Uterus (tissue), 4 donors: ENCODE results near the gene THAP4. TPM values are rescaled to one million over a fixed set of nuclear protein-coding genes. Genes with fewer than 3 reads are reported as not detected.

Experiments used
- DNase-seq, 2 donors: peaks; one replicate each; pipeline ENCODE4 v3.0.0-alpha.2; 2019 to 2020
- H3K27ac ChIP-seq, 2 donors: fragments of 200-600 bp; sonication (generic); 1 replicate in 1 of 2; 2 replicates in 1 of 2; pipeline ENCODE4 v1.5.1; 2016 to 2018
- H3K27me3 ChIP-seq, 2 donors: fragments of 200-600 bp; sonication (generic); one replicate each; pipeline ENCODE4 v1.5.1; 2018 to 2019; ENCODE audit warnings: control low read depth in 1 of 2
- H3K36me3 ChIP-seq, 2 donors: fragments of 200-600 bp; sonication (generic); one replicate each; pipeline ENCODE4 v1.5.1; 2019; ENCODE audit warnings: control low read depth in 1 of 2
- H3K4me1 ChIP-seq, 2 donors: fragments of 200-600 bp; sonication (generic); one replicate each; pipeline ENCODE4 v1.5.1; 2018 to 2019; ENCODE audit warnings: control low read depth in 1 of 2
- H3K4me3 ChIP-seq, 2 donors: fragments of 200-600 bp; sonication (generic); 1 replicate in 1 of 2; 2 replicates in 1 of 2; pipeline ENCODE4 v1.5.1; 2018 to 2019; ENCODE audit warnings: mild to moderate bottlenecking in 1 of 2
- H3K9me3 ChIP-seq, 2 donors: fragments of 200-600 bp; sonication (generic); one replicate each; pipeline ENCODE4 v1.5.1; 2019; ENCODE audit warnings: control low read depth in 1 of 2
- CTCF ChIP-seq, 4 experiments: fragments of 200-600 bp in 2 of 4; fragments of 450-650 bp in 2 of 4; sonication (generic) in 2 of 4; IDR thresholded peaks; one replicate each; pipeline ENCODE4 v1.5.1; 2016 to 2019; ENCODE audit warnings: antibody characterized with exemption in 4 of 4, mild to moderate bottlenecking in 2 of 4, moderate library complexity in 1 of 4
- POLR2A ChIP-seq, 2 donors: fragments of 450-650 bp; IDR thresholded peaks; one replicate each; pipeline ENCODE4 v1.6.1; 2016; ENCODE audit warnings: antibody characterized with exemption in 2 of 2, mild to moderate bottlenecking in 1 of 2, moderate library complexity in 1 of 2
- intact Hi-C: fragments of 100-400 bp; cut with DNase I; formaldehyde crosslinking; loops from one replicate; pipeline ENCODE4 v1.15.1; 2023; ENCODE audit warnings: low total_unique reads
- total RNA-seq, 4 donors: library from RNA; depleted of rRNA in 3 of 4; stranded (reverse); fragments of >200 nt in 3 of 4; gene quantifications; one replicate each; pipeline versions ENCODE4 v1.1.0 to v1.2.4, GENCODE V29; 2014 to 2023
- donor health status: DM: yes; HTN: yes; CAD: no.

THAP4 gene
- total RNA-seq, 4 donors from 2014 or later: 21.2 to 42.7 (median 28.9) TPM

GRCh38 chr2:241559323-241560161 is 77.4 kb downstream of the THAP4 start:
- peak overlapping the region; percentile 73 to 90 for H3K27ac ChIP-seq

GRCh38 chr2:241558532-241559322 is 78.2 kb downstream of the THAP4 start, which contains the start of gene BOK:
BOK (plus strand) TSS chr2:241558745; CDS start chr2:241559484, 739 bp downstream.
- TF ChIP-seq CTCF (IDR thresholded peaks at IDR 0.05) (no peak), POLR2A (IDR thresholded peaks at IDR 0.05) (peak; percentile 40 to 44)
- intact Hi-C loops: no loop called here
- Histone ChIP-seq H3K9me3 (peaks cover 0 to 6% of the 10 kb centered on the region in 2 donors), H3K27me3 (no peaks in the 10 kb centered on the region), H3K27ac (peak within 1 kb of the TSS; percentile 73 to 90), H3K4me3 (peak within 1 kb of the TSS; percentile 40 to 88), H3K4me1 (peaks cover 0 to 13% of the 10 kb centered on the region in 2 donors), H3K36me3 (no peaks in the 10 kb centered on the region)
- DNase-seq: peak; percentile 63 to 78

More at GRCh38 chr2:241559323-241560161, 77.4 kb downstream of the THAP4 start:
- Histone ChIP-seq H3K27me3 (no peaks in the 10 kb centered on the region), H3K4me3 (peak overlapping the region; percentile 40 to 88), H3K36me3 (no peaks in the 10 kb centered on the region), H3K9me3 (peaks cover 0 to 6% of the 10 kb centered on the region in 2 donors), H3K4me1 (peaks cover 0 to 13% of the 10 kb centered on the region in 2 donors)
- DNase-seq: no peak
- intact Hi-C loops: no loop called here
- TF ChIP-seq POLR2A (IDR thresholded peaks at IDR 0.05) (no peak), CTCF (IDR thresholded peaks at IDR 0.05) (no peak)

DNA sequence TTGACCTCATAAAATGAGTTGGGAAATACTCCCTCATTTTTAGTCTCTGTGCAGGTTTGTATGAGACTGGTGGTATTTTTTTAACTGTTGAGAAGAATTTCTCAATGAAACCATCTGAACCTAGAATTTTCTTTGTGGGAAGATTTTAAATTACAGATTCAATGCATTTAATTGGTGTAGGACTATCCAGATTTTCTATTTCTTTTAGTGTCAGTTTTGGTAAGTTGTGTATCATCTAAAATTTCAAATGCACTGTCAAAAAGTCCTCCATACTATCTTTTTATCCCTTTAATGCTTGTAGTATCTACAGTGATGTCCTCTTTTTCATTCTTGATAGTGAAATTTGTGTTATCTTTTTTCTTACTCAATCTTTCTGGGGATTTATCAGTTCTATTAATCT is 80.2 kb downstream of the THAP4 start:
- H3K36me3 ChIP-seq: no peaks in the 10 kb centered on the region
- H3K27ac ChIP-seq: no peak overlapping the region
- no peak for DNase-seq
- H3K9me3 ChIP-seq: peaks cover 0 to 6% of the 10 kb centered on the region in 2 donors
- H3K27me3 ChIP-seq: no peaks in the 10 kb centered on the region
- TF ChIP-seq POLR2A (IDR thresholded peaks at IDR 0.05) (no peak), CTCF (IDR thresholded peaks at IDR 0.05) (no peak)
- intact Hi-C loops: no loop called here
- peaks cover 0 to 8% of the 10 kb centered on the region in 2 donors for H3K4me1 ChIP-seq
- H3K4me3 ChIP-seq: no peak overlapping the region

GRCh38 chr2:241555711-241556110 is 81.2 kb downstream of the THAP4 start:
- TF ChIP-seq POLR2A (IDR thresholded peaks at IDR 0.05): no peak
- no peak for TF ChIP-seq CTCF (IDR thresholded peaks at IDR 0.05)
- intact Hi-C loops: no loop called here
- peaks cover 0 to 6% of the 10 kb centered on the region in 2 donors for H3K4me1 ChIP-seq
- H3K36me3 ChIP-seq: no peaks in the 10 kb centered on the region
- peaks cover 0 to 6% of the 10 kb centered on the region in 2 donors for H3K9me3 ChIP-seq
- no peak overlapping the region for H3K27ac ChIP-seq
- DNase-seq: no peak
- H3K27me3 ChIP-seq: no peaks in the 10 kb centered on the region
- no peak overlapping the region for H3K4me3 ChIP-seq
